ENCODE data around the gene C1orf174. TPM values are rescaled to one million over a fixed set of nuclear protein-coding genes. Genes with fewer than 3 reads are reported as not detected.

Gene C1orf174
- total RNA-seq, 2 experiments from 2014 or later = 51.0 to 53.1 TPM

DNA sequence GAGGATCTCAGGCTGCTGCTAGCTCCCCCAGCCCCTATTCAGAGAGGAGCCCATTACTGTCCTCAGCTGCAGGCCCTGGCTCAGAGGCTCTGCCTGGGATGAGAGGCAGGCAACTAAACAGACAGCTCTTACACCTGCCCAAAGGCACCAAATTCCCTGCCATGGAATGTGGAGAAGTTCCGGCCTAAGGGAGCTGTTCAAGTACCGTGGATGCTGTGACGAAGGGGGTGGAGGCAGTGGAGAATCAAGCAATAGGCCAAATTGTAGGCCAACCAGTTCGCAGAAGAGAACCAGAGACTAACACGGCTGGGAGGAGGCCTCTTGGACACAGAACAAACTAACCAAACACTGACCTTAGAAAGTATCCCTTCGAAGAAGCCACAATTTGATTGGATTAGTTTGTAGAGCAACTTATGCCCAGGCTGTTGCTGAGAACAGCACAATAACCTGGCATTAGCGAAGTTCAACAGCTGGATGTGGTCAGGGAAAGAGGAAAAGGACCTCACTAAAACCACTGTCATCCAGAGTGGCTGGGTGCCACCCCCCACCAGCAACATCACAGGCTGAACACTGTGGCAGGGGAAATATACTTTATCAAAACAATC lies 3.6 kb downstream of the C1orf174 start:
- Mint-ChIP-seq H3K36me3 (peaks cover 34% of the 10 kb centered on the region), H3K9me3 (peaks cover 16% of the 10 kb centered on the region), H3K4me1 (peaks cover 26% of the 10 kb centered on the region), H3K27me3 (no peaks in the 10 kb centered on the region), H3K27ac (no peak overlapping the region), H3K4me3 (no peak overlapping the region)
- DNase-seq = no peak

DNA sequence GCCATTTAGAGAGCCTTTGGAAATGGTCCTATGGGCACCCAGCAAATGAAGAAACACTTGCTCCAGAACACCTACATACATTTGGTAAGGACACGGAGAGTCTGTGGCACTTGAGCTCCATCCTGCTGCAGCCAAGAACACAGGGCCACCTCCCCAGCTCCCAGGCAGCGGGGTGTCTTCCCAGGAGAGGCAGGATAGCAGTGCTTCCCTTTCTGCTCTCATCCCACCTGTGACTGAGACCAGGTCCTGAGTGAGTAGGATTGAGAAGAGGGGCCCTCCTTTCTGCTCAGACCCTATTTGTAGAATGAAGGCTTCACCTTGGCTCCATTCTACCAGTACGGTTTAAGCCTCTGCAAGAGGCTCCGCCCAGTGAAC lies 4.1 kb downstream of the C1orf174 start:
- Mint-ChIP-seq H3K4me3 (no peak overlapping the region), H3K27ac (no peak overlapping the region), H3K36me3 (peaks cover 35% of the 10 kb centered on the region), H3K27me3 (no peaks in the 10 kb centered on the region), H3K9me3 (peaks cover 16% of the 10 kb centered on the region), H3K4me1 (peaks cover 27% of the 10 kb centered on the region)
- DNase-seq = no peak

DNA sequence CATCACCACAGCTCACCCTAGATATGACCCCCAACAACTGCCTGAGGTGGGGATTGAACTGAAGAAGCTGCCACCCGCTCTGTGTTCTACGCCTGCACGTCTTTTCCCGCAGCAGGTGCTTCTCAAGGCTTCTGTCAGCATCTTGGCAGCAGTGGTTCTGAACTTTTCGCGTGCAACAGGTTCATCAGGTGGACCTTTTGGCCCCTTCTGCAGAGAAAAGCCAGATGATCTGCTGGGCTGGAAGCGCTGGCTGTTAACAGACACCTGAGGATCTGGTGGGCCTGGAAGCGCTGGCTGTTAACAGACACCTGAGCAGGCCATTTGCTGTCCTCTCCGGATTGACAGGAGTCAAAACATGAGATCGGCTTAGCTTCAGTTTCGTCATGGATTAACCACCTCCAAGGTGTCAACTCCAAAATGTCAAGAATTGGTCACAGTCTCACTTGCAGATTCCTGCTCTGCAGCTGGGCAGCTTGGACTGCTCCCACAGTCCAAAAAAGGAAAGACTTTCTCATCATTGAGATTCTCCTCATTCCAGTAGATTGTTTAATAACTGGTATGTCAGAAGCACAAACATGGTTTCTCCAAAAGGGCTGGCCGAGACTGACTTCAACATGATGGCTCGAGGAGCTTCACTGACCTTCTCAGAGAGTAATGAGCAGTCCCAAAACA lies 4.7 kb downstream of the C1orf174 start:
- Mint-ChIP-seq H3K27me3 (no peaks in the 10 kb centered on the region), H3K4me3 (no peak overlapping the region), H3K27ac (no peak overlapping the region), H3K4me1 (peaks cover 32% of the 10 kb centered on the region), H3K9me3 (peaks cover 16% of the 10 kb centered on the region), H3K36me3 (peaks cover 40% of the 10 kb centered on the region)
- no peak for DNase-seq

DNA sequence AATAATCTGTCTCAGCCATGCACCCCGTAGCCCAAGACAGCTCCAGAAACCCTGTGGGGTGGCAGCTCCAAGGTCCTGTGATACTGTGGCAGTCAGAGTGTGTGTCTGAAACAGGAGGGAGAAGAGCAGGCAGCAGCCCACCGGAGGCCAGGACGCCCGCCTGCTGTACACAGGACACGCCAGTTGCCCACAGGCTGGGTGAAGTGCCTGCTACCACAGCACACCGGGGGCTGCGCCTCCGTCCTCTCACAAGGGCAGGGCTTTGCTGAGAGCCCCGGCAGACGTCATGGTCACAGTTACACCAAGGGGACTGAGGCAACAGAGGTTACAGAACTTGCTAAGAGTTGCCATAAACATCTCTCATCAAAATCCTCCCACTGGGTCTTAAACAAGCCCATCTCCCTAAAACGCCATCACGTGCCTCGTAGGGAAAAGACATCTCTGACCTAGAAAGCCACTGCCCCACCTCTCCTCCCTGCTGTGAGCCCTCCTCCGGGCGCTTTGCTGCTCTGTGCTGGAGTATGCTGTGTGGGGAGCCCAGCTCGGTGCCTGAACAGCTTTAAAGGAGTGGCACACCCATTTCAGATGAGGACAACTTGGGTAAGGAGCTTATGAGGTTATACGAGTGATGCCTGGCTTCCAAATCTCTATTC lies 5.3 kb downstream of the C1orf174 start:
- H3K27me3 Mint-ChIP-seq = no peaks in the 10 kb centered on the region
- no peak for DNase-seq
- peaks cover 47% of the 10 kb centered on the region for H3K36me3 Mint-ChIP-seq
- no peak overlapping the region for H3K27ac Mint-ChIP-seq
- H3K4me1 Mint-ChIP-seq = peaks cover 39% of the 10 kb centered on the region
- no peak overlapping the region for H3K4me3 Mint-ChIP-seq
- H3K9me3 Mint-ChIP-seq = peaks cover 16% of the 10 kb centered on the region

DNA sequence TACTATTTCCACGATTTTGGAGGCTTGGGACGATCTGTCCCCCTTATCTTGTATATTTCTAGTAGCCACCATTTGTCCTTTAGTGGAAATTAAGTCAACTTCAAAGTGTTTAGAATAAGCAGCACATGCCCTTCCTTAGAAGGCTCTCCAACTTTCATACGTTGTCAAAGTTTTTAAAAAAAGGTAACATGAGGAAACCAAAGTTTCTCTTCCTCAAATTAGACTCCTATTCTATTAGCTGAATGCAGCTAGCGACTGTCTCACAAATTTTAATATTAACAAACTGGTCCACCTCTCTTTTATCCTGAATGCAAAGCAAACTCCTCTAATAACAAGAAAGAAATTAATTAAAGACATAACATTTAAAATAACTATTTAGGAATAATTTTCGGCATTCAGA lies 6.9 kb downstream of the C1orf174 start:
- DNase-seq = no peak
- peaks cover 46% of the 10 kb centered on the region for H3K36me3 Mint-ChIP-seq
- peaks cover 34% of the 10 kb centered on the region for H3K4me1 Mint-ChIP-seq
- no peak overlapping the region for H3K27ac Mint-ChIP-seq
- H3K9me3 Mint-ChIP-seq = peaks cover 9% of the 10 kb centered on the region
- H3K27me3 Mint-ChIP-seq = no peaks in the 10 kb centered on the region
- H3K4me3 Mint-ChIP-seq = no peak overlapping the region

DNA sequence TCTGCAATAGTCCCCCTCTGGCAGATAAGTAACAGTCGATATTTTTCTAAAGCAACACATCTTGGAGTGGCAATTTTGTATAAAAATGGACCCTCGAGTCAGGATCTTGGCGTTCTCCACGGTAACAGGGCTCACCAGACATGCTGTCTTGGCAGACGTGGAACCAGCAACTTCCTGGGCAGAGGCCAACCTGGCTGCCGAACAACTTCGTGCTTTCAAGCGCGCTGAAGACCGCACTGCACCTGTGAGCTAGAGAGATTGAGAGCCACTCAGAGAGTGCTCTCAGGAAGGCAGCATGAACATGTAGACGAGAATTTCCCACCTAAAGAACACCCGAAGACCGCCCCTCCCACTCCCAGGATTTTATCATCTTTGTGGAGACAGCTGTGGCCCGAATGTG lies 7.3 kb downstream of the C1orf174 start:
- Mint-ChIP-seq H3K9me3 (peaks cover 4% of the 10 kb centered on the region), H3K36me3 (peaks cover 44% of the 10 kb centered on the region), H3K4me1 (peaks cover 35% of the 10 kb centered on the region), H3K4me3 (no peak overlapping the region), H3K27me3 (no peaks in the 10 kb centered on the region), H3K27ac (no peak overlapping the region)
- DNase-seq = no peak

DNA sequence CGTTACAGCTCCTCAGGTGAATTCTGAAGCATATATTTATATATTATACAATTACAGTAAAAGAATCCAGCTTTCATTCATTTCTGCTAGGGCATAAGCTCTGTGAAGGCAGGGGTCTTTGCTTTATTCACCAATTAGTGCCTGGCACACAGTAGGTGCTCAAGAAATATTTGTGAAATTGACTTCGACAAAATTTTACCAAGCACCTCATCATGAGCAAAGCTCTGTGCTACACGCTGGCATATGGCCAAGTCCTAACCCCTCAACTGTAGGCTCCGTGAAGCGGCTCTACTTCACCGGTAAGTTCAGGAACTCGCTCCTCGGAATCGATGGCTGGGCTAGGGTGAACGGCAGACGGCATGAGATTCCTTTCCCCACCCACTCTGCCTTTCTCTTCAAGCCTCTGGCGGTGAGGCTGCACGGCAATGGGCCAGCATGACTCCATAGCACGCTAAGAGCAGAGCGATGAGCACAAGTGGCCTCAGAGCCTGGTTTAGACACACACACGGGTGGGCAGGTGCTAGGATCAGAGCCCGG lies 8.7 kb downstream of the C1orf174 start:
- H3K36me3 Mint-ChIP-seq = peaks cover 36% of the 10 kb centered on the region
- DNase-seq = no peak
- H3K4me1 Mint-ChIP-seq = peaks cover 30% of the 10 kb centered on the region
- no peaks in the 10 kb centered on the region for H3K27me3 Mint-ChIP-seq
- no peaks in the 10 kb centered on the region for H3K9me3 Mint-ChIP-seq
- H3K27ac Mint-ChIP-seq = peak overlapping the region; percentile 29
- H3K4me3 Mint-ChIP-seq = no peak overlapping the region

DNA sequence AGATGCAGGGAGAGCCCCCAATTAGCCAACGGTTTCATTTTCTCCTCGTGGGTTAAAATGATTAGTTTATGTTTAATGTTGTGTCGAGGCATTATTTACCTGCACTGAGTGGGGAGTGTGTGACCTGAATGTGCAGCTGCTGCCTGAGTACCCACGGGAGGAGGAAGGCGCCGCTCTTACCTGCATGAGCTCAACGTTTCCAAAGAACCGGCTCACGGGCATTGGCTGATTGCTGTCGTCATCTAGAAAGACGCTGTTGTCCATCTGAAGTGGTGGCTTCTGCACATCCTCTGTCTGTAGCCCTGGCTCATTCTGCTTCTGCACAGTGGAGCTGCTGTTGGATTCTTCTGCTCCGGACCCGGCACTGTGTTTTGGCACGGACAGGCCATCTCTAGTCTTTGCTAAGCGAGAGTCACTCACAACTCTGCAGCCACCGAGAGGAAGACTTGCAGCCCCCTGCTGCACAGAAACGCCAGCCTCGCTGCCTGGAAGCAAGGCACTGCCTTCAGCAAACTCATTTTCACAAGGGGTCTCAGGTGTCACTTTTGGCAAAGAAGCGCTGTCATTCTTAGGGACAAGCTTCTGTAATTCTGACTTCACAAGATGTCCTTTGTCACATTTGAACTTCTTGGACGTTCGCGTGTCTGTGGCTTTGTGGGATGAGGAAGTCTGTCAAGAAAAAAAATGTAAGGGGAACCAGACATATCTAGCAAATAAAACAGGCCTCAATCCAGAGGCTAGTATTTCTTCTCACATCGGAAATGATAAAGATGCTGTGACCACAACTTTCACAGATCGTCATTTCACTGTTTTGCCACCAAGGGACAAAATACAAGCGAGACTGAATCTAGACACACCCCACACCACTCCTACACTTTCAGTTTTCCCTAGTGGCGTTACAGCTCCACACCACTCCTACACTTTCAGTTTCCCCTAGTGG lies 9.4 kb downstream of the C1orf174 start:
- peak overlapping the region; percentile 49 for H3K27ac Mint-ChIP-seq
- peak; percentile 24 for DNase-seq
- no peaks in the 10 kb centered on the region for H3K27me3 Mint-ChIP-seq
- no peaks in the 10 kb centered on the region for H3K9me3 Mint-ChIP-seq
- H3K4me3 Mint-ChIP-seq = no peak overlapping the region
- peaks cover 36% of the 10 kb centered on the region for H3K36me3 Mint-ChIP-seq
- peaks cover 27% of the 10 kb centered on the region for H3K4me1 Mint-ChIP-seq

DNA sequence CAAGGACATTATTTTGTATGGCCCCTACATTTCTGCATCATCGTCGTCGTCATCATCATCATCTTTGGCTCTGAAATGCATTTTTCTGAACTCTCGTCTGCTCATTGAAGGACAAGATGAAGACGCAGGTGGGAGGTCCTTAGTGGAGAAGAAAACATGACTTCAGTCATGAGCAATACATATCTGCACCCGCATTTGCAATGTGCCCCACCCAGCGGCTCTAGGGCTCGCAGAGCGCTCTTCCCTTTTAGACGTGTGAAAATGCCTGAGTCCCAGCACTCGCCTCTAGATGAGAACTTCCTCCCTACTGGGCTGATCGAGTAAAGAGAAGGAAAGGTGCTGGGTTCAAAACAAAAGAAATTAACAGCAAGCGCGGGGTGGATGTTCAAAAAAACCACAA lies 10.1 kb downstream of the C1orf174 start:
- DNase-seq = no peak
- H3K27ac Mint-ChIP-seq = peak overlapping the region; percentile 49
- no peaks in the 10 kb centered on the region for H3K9me3 Mint-ChIP-seq
- H3K27me3 Mint-ChIP-seq = no peaks in the 10 kb centered on the region
- peaks cover 27% of the 10 kb centered on the region for H3K4me1 Mint-ChIP-seq
- H3K4me3 Mint-ChIP-seq = peak overlapping the region; percentile 15
- H3K36me3 Mint-ChIP-seq = peaks cover 37% of the 10 kb centered on the region

DNA sequence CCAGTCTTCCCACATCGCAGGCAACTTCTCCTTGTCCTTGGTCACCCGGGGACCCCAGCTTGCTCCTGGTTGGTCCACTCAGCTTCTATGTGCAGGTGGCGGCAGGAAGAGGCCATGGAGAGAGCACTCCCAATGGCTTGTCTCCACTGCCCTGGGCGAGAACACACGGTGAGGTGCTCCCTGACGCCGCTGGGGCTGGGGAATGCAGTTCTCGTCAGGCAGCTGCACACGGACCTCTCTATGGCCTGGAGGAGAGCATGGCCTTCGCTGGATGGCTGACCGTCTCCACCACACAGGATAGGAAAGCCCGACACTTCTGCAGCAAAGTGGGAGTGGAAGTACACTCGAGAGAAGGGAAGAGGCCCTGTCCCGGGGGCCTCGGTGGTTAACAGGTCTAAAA lies 11.8 kb downstream of the C1orf174 start:
- H3K9me3 Mint-ChIP-seq = no peaks in the 10 kb centered on the region
- no peak overlapping the region for H3K4me3 Mint-ChIP-seq
- H3K27me3 Mint-ChIP-seq = no peaks in the 10 kb centered on the region
- H3K36me3 Mint-ChIP-seq = peaks cover 39% of the 10 kb centered on the region
- DNase-seq = no peak
- H3K4me1 Mint-ChIP-seq = peaks cover 26% of the 10 kb centered on the region
- no peak overlapping the region for H3K27ac Mint-ChIP-seq

DNA sequence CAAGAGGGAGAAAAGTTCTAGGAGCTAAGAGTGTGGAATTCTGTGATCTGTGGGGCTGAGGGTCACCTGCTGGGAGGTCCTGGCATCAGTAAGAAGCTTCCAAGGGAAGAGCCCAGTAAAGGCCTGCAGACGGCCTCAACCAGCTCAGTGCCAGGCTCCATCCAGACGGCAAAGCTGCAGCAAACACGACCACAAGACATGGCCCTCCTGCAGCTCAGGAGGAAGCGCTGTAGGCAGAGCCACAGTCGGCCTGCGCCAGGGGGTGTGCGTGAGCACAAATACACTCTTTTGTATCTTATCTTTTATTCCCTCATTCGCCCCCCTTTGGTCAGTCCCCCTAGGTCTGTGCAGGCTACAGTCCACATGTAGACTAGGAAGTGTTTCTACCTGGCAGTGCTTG lies 13.4 kb downstream of the C1orf174 start:
- Mint-ChIP-seq H3K27me3 (no peaks in the 10 kb centered on the region), H3K4me3 (no peak overlapping the region), H3K27ac (peak overlapping the region; percentile 14), H3K9me3 (no peaks in the 10 kb centered on the region), H3K36me3 (peaks cover 35% of the 10 kb centered on the region), H3K4me1 (peaks cover 21% of the 10 kb centered on the region)
- no peak for DNase-seq

DNA sequence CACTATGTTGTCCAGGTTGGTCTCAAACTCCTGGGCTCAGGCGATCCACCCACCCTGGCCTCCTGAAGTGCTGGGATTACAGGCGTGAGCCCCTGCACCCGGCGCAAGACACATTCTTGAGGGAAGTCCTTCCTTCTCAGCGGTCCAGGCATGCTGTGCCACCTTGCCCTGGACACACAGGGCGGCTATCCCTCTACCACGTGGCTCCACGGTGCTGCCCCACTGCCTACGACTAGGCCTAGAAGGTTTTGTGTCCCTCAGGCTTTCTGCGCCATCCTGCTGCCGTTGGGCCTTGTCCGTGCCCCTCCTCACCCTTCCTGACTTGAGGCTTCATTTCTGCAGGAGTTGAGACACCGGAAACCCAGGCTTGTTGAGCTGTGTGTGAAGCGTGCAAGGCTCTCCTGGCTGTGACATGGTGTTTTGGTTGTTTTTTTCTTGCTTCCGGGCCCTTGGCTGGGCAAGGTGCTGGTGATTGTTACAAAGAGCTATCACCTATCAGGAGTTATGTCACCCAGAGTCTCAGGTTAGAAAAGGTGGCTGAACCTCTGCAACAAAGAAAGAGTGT lies 13.9 kb downstream of the C1orf174 start:
- no peak overlapping the region for H3K4me3 Mint-ChIP-seq
- no peaks in the 10 kb centered on the region for H3K27me3 Mint-ChIP-seq
- DNase-seq = no peak
- peaks cover 33% of the 10 kb centered on the region for H3K36me3 Mint-ChIP-seq
- H3K9me3 Mint-ChIP-seq = no peaks in the 10 kb centered on the region
- H3K4me1 Mint-ChIP-seq = peaks cover 17% of the 10 kb centered on the region
- no peak overlapping the region for H3K27ac Mint-ChIP-seq

DNA sequence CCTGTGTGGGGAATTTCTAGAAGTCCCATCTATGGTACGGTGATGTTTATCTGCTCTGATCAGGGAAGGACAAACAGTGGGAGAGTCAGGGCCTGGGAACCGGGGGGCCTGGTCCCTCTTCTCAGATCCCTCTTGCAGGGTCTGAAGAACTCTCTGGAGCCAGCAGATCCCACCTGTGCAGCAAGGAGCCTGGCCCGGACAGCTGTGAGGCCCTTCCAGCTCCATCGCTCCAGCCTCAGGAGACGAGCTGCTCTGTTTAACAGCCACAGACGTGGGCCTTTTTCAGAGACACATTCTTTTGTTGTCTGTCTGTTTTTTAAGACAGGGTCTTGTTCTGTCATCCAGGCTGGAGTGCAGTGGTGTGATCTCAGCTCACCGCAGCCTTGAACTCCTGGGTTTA lies 14.5 kb downstream of the C1orf174 start:
- H3K9me3 Mint-ChIP-seq = no peaks in the 10 kb centered on the region
- peaks cover 29% of the 10 kb centered on the region for H3K36me3 Mint-ChIP-seq
- no peak for DNase-seq
- H3K27ac Mint-ChIP-seq = no peak overlapping the region
- no peaks in the 10 kb centered on the region for H3K27me3 Mint-ChIP-seq
- H3K4me1 Mint-ChIP-seq = peaks cover 13% of the 10 kb centered on the region
- H3K4me3 Mint-ChIP-seq = no peak overlapping the region

DNA sequence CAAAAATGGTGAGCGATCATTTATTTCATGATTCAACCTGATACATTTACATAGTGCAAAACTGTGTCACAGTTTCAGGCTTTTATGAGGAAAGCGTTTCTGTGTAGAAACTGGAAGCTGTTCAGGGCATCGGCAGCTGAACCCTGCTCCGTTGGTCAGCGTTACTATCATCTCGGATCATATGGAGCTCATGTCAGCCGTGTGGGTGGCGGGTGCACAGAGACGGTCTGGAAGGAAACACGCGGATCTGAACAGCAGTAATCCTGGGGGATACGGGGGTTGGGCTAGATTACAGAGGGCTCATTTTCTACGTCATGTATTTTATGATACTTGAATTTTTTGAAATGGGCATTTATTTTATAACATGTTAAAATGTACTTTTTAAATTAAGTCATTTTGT lies 15.1 kb downstream of the C1orf174 start:
- Mint-ChIP-seq H3K9me3 (no peaks in the 10 kb centered on the region), H3K27me3 (no peaks in the 10 kb centered on the region), H3K4me1 (peaks cover 7% of the 10 kb centered on the region), H3K27ac (no peak overlapping the region), H3K4me3 (no peak overlapping the region), H3K36me3 (peaks cover 22% of the 10 kb centered on the region)
- no peak for DNase-seq
